B cell (primary cell): Measurements from ENCODE around the gene SEC14L5.

ENCODE experiments used
- CTCF ChIP-seq: fragments of 200-600 bp; IDR thresholded peaks from one replicate; pipeline ENCODE4 v1.8.0; 2022; ENCODE audit warnings: antibody characterized with exemption, mild to moderate bottlenecking
- EZH2 ChIP-seq: IDR thresholded peaks from 2 replicates; pipeline ENCODE4 v1.6.1; 2012; ENCODE audit warnings: borderline replicate concordance, low read depth, mild to moderate bottlenecking, moderate library complexity, low read length; ENCODE audit not compliant: insufficient read depth, poor library complexity, severe bottlenecking

DNA sequence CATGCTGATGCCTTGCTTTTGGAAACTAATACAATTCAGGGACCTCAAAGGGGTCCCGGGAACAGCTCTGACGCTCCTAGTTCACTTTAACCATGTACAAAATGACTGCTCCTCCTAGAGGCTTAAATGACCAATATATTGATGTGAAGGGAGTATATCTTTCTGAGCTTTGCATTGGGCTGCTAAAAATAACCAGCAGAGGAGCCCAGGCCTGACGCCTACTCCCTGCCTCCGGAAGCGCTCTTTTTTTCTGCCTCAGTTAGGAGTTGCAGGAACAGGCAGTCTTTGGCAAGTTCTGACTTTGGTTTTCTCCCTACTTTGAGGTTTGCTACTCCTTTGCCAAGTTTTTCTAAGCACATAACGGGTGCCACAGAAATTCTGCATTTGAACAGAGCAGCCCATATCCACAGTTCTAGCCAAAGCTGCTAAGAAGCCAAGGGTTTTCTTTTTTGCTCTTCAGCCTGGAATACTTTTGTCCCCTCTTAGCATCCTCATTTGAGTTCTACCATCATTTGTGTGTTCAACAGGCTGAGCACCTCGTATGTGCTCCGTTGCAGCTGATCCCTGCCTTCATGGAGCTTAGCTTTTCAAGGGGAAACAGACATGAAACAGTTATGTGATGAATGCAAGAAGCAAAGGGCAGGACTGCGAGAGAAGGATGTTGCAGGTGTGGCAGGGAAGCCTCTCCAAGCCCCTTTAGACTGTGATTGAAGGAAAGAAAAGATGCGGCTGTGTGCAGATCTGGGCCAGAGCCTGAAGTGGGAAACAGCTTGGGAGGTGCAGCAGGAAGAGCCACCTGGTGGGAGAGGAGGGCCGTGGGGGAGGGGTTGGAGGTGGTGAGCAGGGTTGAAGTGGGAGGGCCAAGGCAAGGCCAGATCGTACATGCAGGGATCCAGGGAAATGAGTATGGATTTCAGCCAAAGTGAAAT lies 78.4 kb downstream of the SEC14L5 start:
- TF ChIP-seq CTCF (no peak), EZH2 (no peak)
